Naive thymus-derived CD8-positive, alpha-beta T cell (primary cell): ENCODE data around the gene CUX1. TPM values are rescaled to one million over a fixed set of nuclear protein-coding genes. Genes with fewer than 3 reads are reported as not detected.
"Not testable (repeated sequence)": the region's sequence is repeated elsewhere in the genome, so short reads cannot be mapped to it uniquely, and the experiment has no call there.

Experiments used
- ATAC-seq, 2 donors: fragments of 150-1000 bp; cut with Tn5 transposase in 1 of 2; sonication (Bioruptor Pico), chemical (Tn5 transposase) in 1 of 2; 1 replicate in 1 of 2; 2 replicates in 1 of 2; pipeline ENCODE4 v1.10.0; 2021; ENCODE audit warnings: mild to moderate bottlenecking in 2 of 2, moderate library complexity in 2 of 2
- POLR2A ChIA-PET: fragments of 350-600 bp; sonication (Branson Sonifier 250); formaldehyde crosslinking; loops from one replicate; lab custom pipeline; 2021; ENCODE audit warnings: antibody characterized with exemption; lab: Charles Lee
- DNase-seq, 10 donors: peaks; one replicate each; pipeline versions ENCODE4 v3.0.0 to v3.0.0-alpha.2; 2020 to 2022
- H3K27ac Mint-ChIP-seq, 10 donors: one replicate each; pipeline ENCODE4 v1.8.0; 2020 to 2022; ENCODE audit warnings: mild to moderate bottlenecking in 10 of 10, mixed read lengths in 10 of 10, moderate library complexity in 4 of 10, inconsistent platforms in 1 of 10
- H3K27me3 Mint-ChIP-seq, 5 donors: one replicate each; pipeline ENCODE4 v1.8.0; 2021 to 2022; ENCODE audit warnings: mixed read lengths in 5 of 5
- H3K36me3 Mint-ChIP-seq, 3 donors: one replicate each; pipeline ENCODE4 v1.8.0; 2020 to 2022; ENCODE audit warnings: mixed read lengths in 3 of 3, mild to moderate bottlenecking in 2 of 3, inconsistent platforms in 1 of 3
- H3K4me1 Mint-ChIP-seq, 4 donors: one replicate each; pipeline ENCODE4 v1.8.0; 2021 to 2022; ENCODE audit warnings: mixed read lengths in 4 of 4
- H3K4me3 Mint-ChIP-seq, 10 donors: one replicate each; pipeline ENCODE4 v1.8.0; 2020 to 2022; ENCODE audit warnings: mild to moderate bottlenecking in 10 of 10, mixed read lengths in 10 of 10, moderate library complexity in 6 of 10, inconsistent platforms in 1 of 10
- H3K9me3 Mint-ChIP-seq, 9 donors: one replicate each; pipeline ENCODE4 v1.8.0; 2020 to 2022; ENCODE audit warnings: mixed read lengths in 9 of 9, mild to moderate bottlenecking in 3 of 9, inconsistent platforms in 1 of 9, moderate library complexity in 1 of 9
- polyA plus RNA-seq, 3 donors: library from polyadenylated mRNA; unstranded; fragments of 300-500 nt; fragmentation: Illumina TruSeq; gene quantifications; one replicate each; pipeline ENCODE4 v1.2.3, GENCODE V29; 2021
- total RNA-seq, 8 experiments: library from RNA in 2 of 8; stranded (reverse) in 2 of 8; gene quantifications; one replicate each; pipeline ENCODE4 v1.2.3 and lab custom pipeline; 2021 to 2026

Gene CUX1
- total and polyA plus RNA-seq, 5 experiments from 2014 or later, result 10.3 to 66.2 (median 24.1) TPM

DNA sequence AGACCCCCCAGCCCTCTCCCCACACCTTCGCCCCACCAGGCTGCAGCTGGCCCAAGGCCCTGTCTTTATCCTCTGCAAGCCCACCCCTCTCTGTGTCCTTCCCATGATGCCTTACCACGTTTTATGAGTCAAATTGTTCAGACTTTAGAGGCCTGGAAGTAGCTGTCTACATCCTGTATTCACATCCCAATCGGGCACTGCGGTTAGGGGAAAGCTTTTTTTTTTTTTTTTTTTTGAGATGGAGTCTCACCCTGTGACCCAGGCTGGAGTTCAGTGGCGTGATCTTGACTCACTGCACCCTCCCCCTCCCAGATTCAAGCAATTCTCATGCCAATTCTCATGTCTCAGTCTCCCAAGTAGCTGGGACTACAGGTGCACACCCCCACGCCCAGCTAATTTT, 347.7 kb downstream of the CUX1 start:
- Mint-ChIP-seq H3K9me3 (no peaks in the 10 kb centered on the region), H3K4me3 (no peak overlapping the region), H3K4me1 (peaks cover 0 to 5% (median 0%) of the 10 kb centered on the region in 4 donors), H3K27ac (no peak overlapping the region), H3K27me3 (no peaks in the 10 kb centered on the region), H3K36me3 (peaks cover 0 to 36% (median 4%) of the 10 kb centered on the region in 3 donors)
- ATAC-seq (no peak), DNase-seq (no peak)
- POLR2A ChIA-PET, result no interaction called here

GRCh38 chr7:102167254-102167653, 349.8 kb downstream of the CUX1 start:
- no peaks in the 10 kb centered on the region for H3K27me3 Mint-ChIP-seq
- POLR2A ChIA-PET, result no interaction called here
- no peak for ATAC-seq
- no peaks in the 10 kb centered on the region for H3K9me3 Mint-ChIP-seq
- DNase-seq, result no peak
- peak overlapping the region in 1 of 10 donors; percentile 7 for H3K27ac Mint-ChIP-seq
- no peak overlapping the region for H3K4me3 Mint-ChIP-seq
- H3K36me3 Mint-ChIP-seq, result peaks cover 0 to 43% (median 8%) of the 10 kb centered on the region in 3 donors
- H3K4me1 Mint-ChIP-seq, result peaks cover 0 to 5% (median 0%) of the 10 kb centered on the region in 4 donors

DNA sequence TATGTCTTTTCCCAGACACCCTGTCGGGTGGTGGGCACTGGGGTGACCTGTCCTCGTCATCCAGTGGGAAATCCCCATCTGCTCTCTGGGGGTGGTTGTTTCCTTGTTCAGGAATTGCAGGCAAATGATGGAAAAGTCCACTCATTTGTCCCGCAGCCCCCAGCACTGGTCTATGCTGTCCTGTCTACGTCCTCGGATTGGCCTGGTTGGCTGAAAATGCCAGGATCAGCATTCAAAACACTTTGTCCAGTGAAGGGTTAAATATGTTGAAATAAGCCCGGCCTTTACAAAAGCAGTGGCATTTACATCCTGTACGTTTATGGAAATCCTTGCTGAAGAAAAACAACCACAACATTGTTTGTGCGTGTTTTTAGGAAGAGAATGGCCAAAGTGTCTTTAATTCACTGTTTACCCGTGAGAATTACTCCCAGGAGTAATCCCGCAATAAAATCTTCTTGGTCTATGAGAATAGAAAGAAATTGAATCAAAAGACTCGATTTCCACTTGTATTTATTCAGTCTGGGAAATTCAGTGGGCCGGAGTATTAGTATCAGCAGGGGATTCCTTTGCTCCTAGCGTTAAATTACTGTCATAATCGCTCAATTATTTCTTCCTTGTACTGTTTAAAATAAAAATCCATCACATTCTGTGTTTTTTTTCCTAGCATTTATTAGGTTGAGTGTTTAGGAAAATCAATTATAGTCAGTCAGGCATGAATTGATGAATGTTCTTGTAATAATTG, 352.4 kb downstream of the CUX1 start:
- no peaks in the 10 kb centered on the region for H3K4me1 Mint-ChIP-seq
- no peaks in the 10 kb centered on the region for H3K27me3 Mint-ChIP-seq
- ATAC-seq (no peak), DNase-seq (no peak)
- H3K36me3 Mint-ChIP-seq, result peaks cover 0 to 45% (median 21%) of the 10 kb centered on the region in 3 donors
- no peak overlapping the region for H3K4me3 Mint-ChIP-seq
- H3K27ac Mint-ChIP-seq, result no peak overlapping the region
- H3K9me3 Mint-ChIP-seq, result no peaks in the 10 kb centered on the region
- POLR2A ChIA-PET, result no interaction called here

GRCh38 chr7:102170393-102170970, 353.1 kb downstream of the CUX1 start:
- no peak for ATAC-seq
- H3K4me1 Mint-ChIP-seq, result no peaks in the 10 kb centered on the region
- POLR2A ChIA-PET, result no interaction called here
- H3K36me3 Mint-ChIP-seq, result peaks cover 0 to 44% (median 21%) of the 10 kb centered on the region in 3 donors
- H3K4me3 Mint-ChIP-seq, result no peak overlapping the region
- no peak overlapping the region for H3K27ac Mint-ChIP-seq
- no peaks in the 10 kb centered on the region for H3K9me3 Mint-ChIP-seq
- H3K27me3 Mint-ChIP-seq, result no peaks in the 10 kb centered on the region
- DNase-seq, result no peak

DNA sequence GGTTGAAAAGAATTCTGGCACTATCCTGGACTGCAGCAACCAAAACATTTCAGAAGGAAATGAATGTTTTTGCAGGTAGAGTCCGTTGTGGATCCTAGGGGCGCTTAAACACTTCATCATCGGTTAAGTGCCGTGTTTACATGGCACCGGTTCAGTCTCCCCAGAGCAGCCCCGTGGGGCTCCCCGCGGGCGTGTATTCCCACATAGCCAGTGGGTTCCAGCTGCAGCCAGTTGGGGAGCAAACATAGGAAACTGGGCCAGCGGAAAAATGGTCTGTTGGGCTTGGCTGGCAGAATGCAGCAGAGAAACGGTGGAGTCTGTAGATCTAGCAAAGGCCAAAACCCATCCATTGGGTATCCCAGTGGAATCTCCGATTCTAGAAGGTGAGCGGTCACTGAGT, 356.2 kb downstream of the CUX1 start:
- H3K4me1 Mint-ChIP-seq, result no peaks in the 10 kb centered on the region
- H3K27me3 Mint-ChIP-seq, result no peaks in the 10 kb centered on the region
- peak overlapping the region in 1 of 10 donors; percentile 5 for H3K27ac Mint-ChIP-seq
- no peaks in the 10 kb centered on the region for H3K9me3 Mint-ChIP-seq
- peaks cover 0 to 49% (median 20%) of the 10 kb centered on the region in 3 donors for H3K36me3 Mint-ChIP-seq
- ATAC-seq, result no peak
- POLR2A ChIA-PET, result no interaction called here
- H3K4me3 Mint-ChIP-seq, result no peak overlapping the region
- DNase-seq, result no peak

DNA sequence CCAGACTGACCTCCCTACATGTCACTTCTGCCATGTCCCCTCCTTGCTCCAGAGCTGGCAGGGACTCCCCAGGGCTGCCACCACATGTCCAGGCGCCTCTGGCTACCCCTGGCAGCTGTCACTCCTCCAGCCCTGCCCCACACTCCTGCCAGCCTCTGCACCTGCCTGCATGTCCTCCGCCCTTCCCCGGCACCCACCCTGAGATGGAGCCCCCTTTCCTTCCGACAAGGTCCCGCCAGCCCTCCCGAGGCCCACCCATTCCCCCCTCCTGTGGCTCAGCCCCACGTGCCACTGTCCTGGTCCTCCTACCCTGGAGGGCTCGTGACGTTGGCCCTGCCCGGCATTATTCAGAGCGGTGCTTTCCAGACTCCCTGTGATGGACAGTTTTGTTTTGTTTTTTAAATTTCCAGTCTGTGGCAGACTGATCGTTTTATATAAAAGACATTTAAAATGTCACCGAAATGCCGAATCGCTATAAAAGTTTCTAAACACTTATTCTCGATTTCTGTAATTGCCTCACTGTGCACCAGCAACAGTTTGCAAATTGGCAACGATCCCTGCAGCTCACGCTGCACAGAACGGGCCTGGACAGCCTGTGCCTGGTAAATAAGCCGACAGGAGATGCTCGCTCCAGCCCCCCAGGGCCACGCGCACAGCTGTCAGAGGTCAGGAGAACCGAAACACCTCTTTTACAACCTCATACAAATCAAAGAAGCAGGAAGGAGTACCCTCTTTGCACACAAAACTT, 358.2 kb downstream of the CUX1 start:
- no peaks in the 10 kb centered on the region for H3K9me3 Mint-ChIP-seq
- H3K4me3 Mint-ChIP-seq, result no peak overlapping the region
- POLR2A ChIA-PET, result no interaction called here
- H3K27ac Mint-ChIP-seq, result no peak overlapping the region
- DNase-seq, result no peak
- peaks cover 0 to 61% (median 24%) of the 10 kb centered on the region in 3 donors for H3K36me3 Mint-ChIP-seq
- no peaks in the 10 kb centered on the region for H3K27me3 Mint-ChIP-seq
- ATAC-seq, result no peak
- no peaks in the 10 kb centered on the region for H3K4me1 Mint-ChIP-seq

- no peak overlapping the region for H3K27ac Mint-ChIP-seq
- H3K4me3 Mint-ChIP-seq, result no peak overlapping the region
- DNase-seq, result no peak
- H3K9me3 Mint-ChIP-seq, result no peaks in the 10 kb centered on the region
- no peaks in the 10 kb centered on the region for H3K27me3 Mint-ChIP-seq
- ATAC-seq, result no peak
- H3K4me1 Mint-ChIP-seq, result no peaks in the 10 kb centered on the region
- POLR2A ChIA-PET, result no interaction called here
- H3K36me3 Mint-ChIP-seq, result peaks cover 0 to 66% (median 17%) of the 10 kb centered on the region in 3 donors
Measured at GRCh38 chr7:102178410-102178809, 361.0 kb downstream of the CUX1 start.

DNA sequence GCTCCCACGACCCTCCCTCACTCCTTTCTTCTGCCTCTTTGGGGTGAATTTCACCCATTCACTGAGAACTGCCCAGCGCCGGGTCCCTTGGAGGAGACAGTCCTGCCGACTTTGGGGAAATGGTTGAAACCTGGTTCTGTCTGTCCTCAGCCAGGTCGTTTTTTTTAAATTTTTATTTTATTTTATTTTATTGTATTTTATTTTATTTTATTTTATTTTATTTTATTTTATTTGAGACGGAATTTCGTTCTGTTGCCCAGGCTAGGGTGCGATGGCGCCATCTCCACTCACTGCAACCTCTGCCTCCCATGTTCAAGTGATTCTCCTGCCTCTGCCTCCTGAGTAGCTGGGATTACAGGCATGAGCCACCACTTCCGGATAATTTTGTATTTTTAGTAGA, 363.3 kb downstream of the CUX1 start:
- Mint-ChIP-seq H3K27ac (no peak overlapping the region), H3K36me3 (peaks cover 0 to 67% (median 22%) of the 10 kb centered on the region in 3 donors)

DNA sequence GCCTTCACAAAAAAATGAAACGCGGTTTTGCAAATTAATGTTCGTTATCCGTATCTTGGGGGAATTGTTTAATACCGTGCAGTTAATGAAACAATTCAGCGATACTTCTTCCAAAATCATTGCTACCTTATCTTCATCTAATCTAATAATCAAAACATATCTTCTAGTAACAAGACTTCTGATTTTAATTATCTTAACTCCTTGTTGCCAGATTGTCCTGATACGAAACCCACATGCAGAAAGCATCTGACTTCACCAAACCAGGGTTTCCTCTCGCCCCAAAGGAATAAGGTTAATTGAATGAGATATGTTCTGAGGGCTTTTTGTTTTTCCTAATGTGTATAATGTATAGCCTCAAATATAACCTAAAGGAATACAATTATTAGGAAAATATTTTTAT, 364.1 kb downstream of the CUX1 start:
- Mint-ChIP-seq H3K36me3 (peaks cover 0 to 65% (median 21%) of the 10 kb centered on the region in 3 donors), H3K4me1 (no peaks in the 10 kb centered on the region), H3K9me3 (no peaks in the 10 kb centered on the region), H3K4me3 (no peak overlapping the region), H3K27ac (no peak overlapping the region), H3K27me3 (no peaks in the 10 kb centered on the region)
- POLR2A ChIA-PET, result no interaction called here
- ATAC-seq (no peak), DNase-seq (no peak)

More for the DNA sequence above, 363.3 kb downstream of the CUX1 start:
- H3K4me3 Mint-ChIP-seq, result no peak overlapping the region
- H3K27me3 Mint-ChIP-seq, result no peaks in the 10 kb centered on the region
- DNase-seq (no peak), ATAC-seq (no peak)
- POLR2A ChIA-PET, result no interaction called here
- no peaks in the 10 kb centered on the region for H3K9me3 Mint-ChIP-seq
- H3K4me1 Mint-ChIP-seq, result no peaks in the 10 kb centered on the region

DNA sequence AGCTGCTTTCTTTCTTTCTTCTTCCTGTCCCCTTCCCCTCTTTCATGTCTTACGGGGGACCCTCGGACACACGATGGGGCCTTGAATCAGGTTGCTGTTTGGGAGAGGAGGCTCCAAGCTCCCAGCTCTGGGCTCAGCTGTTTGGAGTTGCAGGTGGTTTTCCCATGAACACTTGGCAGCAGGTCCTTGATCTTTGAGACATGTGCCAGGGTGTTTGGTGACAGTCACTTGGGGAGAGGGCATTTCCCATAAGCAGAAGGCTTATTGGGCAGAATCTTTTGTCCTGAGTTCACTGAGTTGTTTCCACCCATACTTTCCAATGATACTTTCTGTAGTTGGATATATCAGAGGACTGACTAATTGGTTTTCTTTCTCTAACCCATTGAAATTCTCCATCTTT, 364.6 kb downstream of the CUX1 start:
- POLR2A ChIA-PET, result no interaction called here
- no peak overlapping the region for H3K27ac Mint-ChIP-seq
- no peaks in the 10 kb centered on the region for H3K4me1 Mint-ChIP-seq
- DNase-seq (no peak), ATAC-seq (no peak)
- H3K27me3 Mint-ChIP-seq, result no peaks in the 10 kb centered on the region
- H3K36me3 Mint-ChIP-seq, result peaks cover 0 to 65% (median 21%) of the 10 kb centered on the region in 3 donors
- H3K4me3 Mint-ChIP-seq, result no peak overlapping the region
- no peaks in the 10 kb centered on the region for H3K9me3 Mint-ChIP-seq

GRCh38 chr7:102183848-102184247, 366.4 kb downstream of the CUX1 start:
- ATAC-seq, DNase-seq, H3K27ac Mint-ChIP-seq, H3K27me3 Mint-ChIP-seq, H3K4me3 Mint-ChIP-seq, H3K9me3 Mint-ChIP-seq, POLR2A ChIA-PET, H3K4me1 Mint-ChIP-seq: not testable (repeated sequence)
- H3K36me3 Mint-ChIP-seq, result peaks cover 0 to 56% (median 24%) of the 10 kb centered on the region in 3 donors

DNA sequence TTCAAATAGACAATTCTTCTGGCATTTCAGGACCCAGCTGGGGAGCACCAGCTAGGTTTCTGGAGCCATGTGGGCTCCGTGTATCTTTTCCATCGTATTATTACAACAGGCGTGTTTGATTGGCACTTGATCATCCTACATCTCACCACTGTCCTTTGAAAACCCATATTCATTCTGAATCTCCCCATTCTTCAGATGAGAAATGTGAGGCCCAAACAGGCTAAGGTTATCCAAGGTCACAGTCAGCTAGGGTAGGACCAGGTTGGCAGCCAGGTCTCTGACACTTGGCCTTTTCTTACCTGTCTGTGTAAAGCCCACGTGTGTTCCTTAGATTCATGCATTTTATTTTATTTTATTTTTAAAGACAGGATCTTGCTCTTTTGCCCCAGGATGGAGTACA, 366.9 kb downstream of the CUX1 start:
- Mint-ChIP-seq H3K4me3 (no peak overlapping the region), H3K27me3 (no peaks in the 10 kb centered on the region), H3K4me1 (no peaks in the 10 kb centered on the region), H3K9me3 (no peaks in the 10 kb centered on the region), H3K36me3 (peaks cover 0 to 53% (median 21%) of the 10 kb centered on the region in 3 donors), H3K27ac (no peak overlapping the region)
- POLR2A ChIA-PET, result no interaction called here
- DNase-seq (no peak), ATAC-seq (no peak)

- H3K4me1 Mint-ChIP-seq, result no peaks in the 10 kb centered on the region
- peak overlapping the region in 2 of 10 donors; percentile 11 to 25 for H3K27ac Mint-ChIP-seq
- POLR2A ChIA-PET, result no interaction called here
- H3K27me3 Mint-ChIP-seq, result no peaks in the 10 kb centered on the region
- ATAC-seq (no peak), DNase-seq (no peak)
- H3K4me3 Mint-ChIP-seq, result no peak overlapping the region
- H3K9me3 Mint-ChIP-seq, result no peaks in the 10 kb centered on the region
- H3K36me3 Mint-ChIP-seq, result peaks cover 0 to 54% (median 21%) of the 10 kb centered on the region in 3 donors
Measured at GRCh38 chr7:102185796-102186195, 368.4 kb downstream of the CUX1 start.
